Transverse colon (tissue), 4 donors: Measurements from ENCODE around the gene PCDHGB4. TPM values are rescaled to one million over a fixed set of nuclear protein-coding genes. Genes with fewer than 3 reads are reported as not detected.
"Not testable (repeated sequence)": the region's sequence is repeated elsewhere in the genome, so short reads cannot be mapped to it uniquely, and the experiment has no call there.

ENCODE experiments used
- DNase-seq: peaks from one replicate; pipeline ENCODE4 v3.0.0-alpha.2; 2019
- H3K27ac ChIP-seq, 4 donors: fragments of 200-600 bp; sonication (generic); 2 replicates each; pipeline ENCODE4 v1.5.1; 2016 to 2018; ENCODE audit warnings: inconsistent platforms in 4 of 4
- H3K27me3 ChIP-seq: fragments of 200-600 bp; sonication (generic); 2 replicates; pipeline ENCODE4 v1.5.1; 2017; ENCODE audit warnings: inconsistent platforms
- H3K36me3 ChIP-seq, 4 donors: fragments of 200-600 bp; sonication (generic); 2 replicates each; pipeline ENCODE4 v1.5.1; 2017 to 2019; ENCODE audit warnings: inconsistent platforms in 4 of 4
- H3K4me1 ChIP-seq, 4 donors: fragments of 200-600 bp; sonication (generic); 2 replicates each; pipeline ENCODE4 v1.5.1; 2017 to 2020; ENCODE audit warnings: inconsistent platforms in 4 of 4
- H3K4me3 ChIP-seq, 4 donors: fragments of 200-600 bp; sonication (generic); 1 replicate in 1 of 4; 2 replicates in 3 of 4; pipeline versions ENCODE4 v1.5.1 to v1.6.1; 2017 to 2019; ENCODE audit warnings: inconsistent platforms in 4 of 4
- H3K9me3 ChIP-seq, 2 donors: fragments of 200-600 bp; sonication (generic); 2 replicates each; pipeline ENCODE4 v1.5.1; 2017 to 2019; ENCODE audit warnings: inconsistent platforms in 2 of 2
- CTCF ChIP-seq, 5 experiments: fragments of 200-600 bp in 3 of 5; fragments of 450-650 bp in 2 of 5; sonication (generic) in 3 of 5; IDR thresholded peaks; 1 replicate in 2 of 5; 2 replicates in 3 of 5; pipeline ENCODE4 v1.5.1; 2016 to 2017; ENCODE audit warnings: antibody characterized with exemption in 5 of 5, inconsistent platforms in 3 of 5, mild to moderate bottlenecking in 2 of 5, moderate library complexity in 1 of 5
- EP300 ChIP-seq: sonication (generic); formaldehyde crosslinking; IDR thresholded peaks from one replicate; pipeline ENCODE4 v1.6.1; 2017; ENCODE audit warnings: antibody characterized with exemption, low read depth
- POLR2A ChIP-seq: fragments of 450-650 bp; IDR thresholded peaks from one replicate; pipeline ENCODE4 v1.6.1; 2016; ENCODE audit warnings: antibody characterized with exemption, mild to moderate bottlenecking, moderate library complexity
- POLR2AphosphoS5 ChIP-seq, 3 donors: sonication (generic); formaldehyde crosslinking; IDR thresholded peaks; one replicate each; pipeline ENCODE4 v1.6.1; 2016; ENCODE audit warnings: antibody characterized with exemption in 3 of 3
- WGBS, 2 donors: methylation state at CpG; one replicate each; pipeline ENCODE4 v1.1.5; 2018; ENCODE audit warnings: low coverage in 1 of 2; 5-methylcytosine and 5-hydroxymethylcytosine counted together
- in situ Hi-C, 4 donors: fragments of 200-750 bp; cut with MboI; loops; one replicate each; pipeline versions ENCODE4 v1.15.0 to v1.15.1; 2017; ENCODE audit warnings: low sequenced_read_pairs in 3 of 4, low pct_ligation_motif_present in 1 of 4, low pct_unique_long_range_greater_than_20kb in 1 of 4
- intact Hi-C: fragments of 100-400 bp; cut with DNase I; formaldehyde crosslinking; loops from one replicate; pipeline ENCODE4 v1.15.1; 2023; ENCODE audit warnings: low total_unique reads
- total RNA-seq, 4 donors: library from RNA; depleted of rRNA; stranded (reverse); fragments of >200 nt; gene quantifications; one replicate each; pipeline ENCODE4 v1.1.0, GENCODE V29; 2016

The PCDHGB4 gene
- total RNA-seq, 4 donors from 2014 or later, result 0.40 to 4.4 (median 2.4) TPM

GRCh38 chr5:141422742-141423291 lies 35.3 kb downstream of the PCDHGB4 start:
- TF ChIP-seq EP300, result no peak
- no peak for TF ChIP-seq POLR2A
- no peak for TF ChIP-seq POLR2AphosphoS5 (IDR thresholded peaks at IDR 0.05)
- TF ChIP-seq CTCF (IDR thresholded peaks at IDR 0.05), result no peak
- Histone ChIP-seq H3K27ac (no peak overlapping the region), H3K27me3 (peaks cover 4% of the 10 kb centered on the region), H3K9me3 (peaks cover 85 to 99% of the 10 kb centered on the region in 2 donors), H3K4me1 (no peaks in the 10 kb centered on the region), H3K4me3 (no peak overlapping the region), H3K36me3 (no peaks in the 10 kb centered on the region)
- in situ Hi-C loops (no loop called here), intact Hi-C loops (no loop called here)
- WGBS, 2 donors, result 72% methylated on average over 39 of the region's 42 CpGs; no CpG with 5 or more reads in 1 of the 2 donors
- no peak for DNase-seq

GRCh38 chr5:141427783-141428426 lies 40.4 kb downstream of the PCDHGB4 start:
- intact Hi-C loops (no loop called here), in situ Hi-C loops (no loop called here)
- DNase-seq, result no peak
- H3K4me3 ChIP-seq, result no peak overlapping the region
- no peaks in the 10 kb centered on the region for H3K4me1 ChIP-seq
- H3K9me3 ChIP-seq, result peaks cover 92 to 97% of the 10 kb centered on the region in 2 donors
- no peaks in the 10 kb centered on the region for H3K27me3 ChIP-seq
- WGBS, 2 donors, result 80% methylated on average over 53 of the region's 53 CpGs; no CpG with 5 or more reads in 1 of the 2 donors
- TF ChIP-seq CTCF (IDR thresholded peaks at IDR 0.05) (no peak), POLR2A (no peak), EP300 (no peak), POLR2AphosphoS5 (IDR thresholded peaks at IDR 0.05) (no peak)
- no peak overlapping the region for H3K27ac ChIP-seq
- H3K36me3 ChIP-seq, result no peaks in the 10 kb centered on the region

GRCh38 chr5:141430332-141431113 lies 43.0 kb downstream of the PCDHGB4 start, which contains the start of gene PCDHGA12:
PCDHGA12 (plus strand) TSS chr5:141430507; CDS start chr5:141430760, 253 bp downstream.
- in situ Hi-C loops (no loop called here), intact Hi-C loops (no loop called here)
- Histone ChIP-seq H3K27ac (no peak within 1 kb of the TSS), H3K4me1 (no peaks in the 10 kb centered on the region), H3K9me3 (peaks cover 93 to 95% of the 10 kb centered on the region in 2 donors), H3K27me3 (no peaks in the 10 kb centered on the region), H3K4me3 (peak within 1 kb of the TSS in 1 of 4 donors; percentile 16), H3K36me3 (no peaks in the 10 kb centered on the region)
- TF ChIP-seq POLR2AphosphoS5 (IDR thresholded peaks at IDR 0.05) (no peak), POLR2A (no peak), EP300 (no peak), CTCF (IDR thresholded peaks at IDR 0.05) (no peak)
- 34 to 42% methylated on average over 15 to 33 of the region's 33 CpGs for WGBS, 2 donors
- DNase-seq, result no peak

GRCh38 chr5:141431286-141431685 lies 43.8 kb downstream of the PCDHGB4 start:
- no peaks in the 10 kb centered on the region for H3K27me3 ChIP-seq
- DNase-seq, result no peak
- H3K9me3 ChIP-seq, result peaks cover 90 to 93% of the 10 kb centered on the region in 2 donors

GRCh38 chr5:141432308-141432707 lies 44.8 kb downstream of the PCDHGB4 start:
- 74% methylated on average over 36 of the region's 38 CpGs; no CpG with 5 or more reads in 1 of the 2 donors for WGBS, 2 donors
- H3K4me1 ChIP-seq, DNase-seq, intact Hi-C loops, H3K27me3 ChIP-seq, H3K4me3 ChIP-seq, H3K27ac ChIP-seq, in situ Hi-C loops, H3K36me3 ChIP-seq: not testable (repeated sequence)
- H3K9me3 ChIP-seq, result peaks cover 81 to 91% of the 10 kb centered on the region in 2 donors

More at GRCh38 chr5:141431286-141431685, 43.8 kb downstream of the PCDHGB4 start:
- peak overlapping the region in 1 of 4 donors; percentile 16 for H3K4me3 ChIP-seq
- H3K4me1 ChIP-seq, result no peaks in the 10 kb centered on the region
- TF ChIP-seq POLR2A (no peak), EP300 (no peak), POLR2AphosphoS5 (IDR thresholded peaks at IDR 0.05) (no peak), CTCF (IDR thresholded peaks at IDR 0.05) (no peak)
- H3K27ac ChIP-seq, result no peak overlapping the region
- in situ Hi-C loops, result no loop called here
- intact Hi-C loops, result no loop called here
- H3K36me3 ChIP-seq, result no peaks in the 10 kb centered on the region
- WGBS, 2 donors, result 57% methylated on average over 37 of the region's 37 CpGs; no CpG with 5 or more reads in 1 of the 2 donors

- H3K27ac ChIP-seq, H3K4me3 ChIP-seq, intact Hi-C loops, H3K27me3 ChIP-seq, H3K36me3 ChIP-seq, in situ Hi-C loops, DNase-seq, H3K4me1 ChIP-seq: not testable (repeated sequence)
- 55 to 56% methylated on average over 8 to 24 of the region's 29 CpGs for WGBS, 2 donors
- H3K9me3 ChIP-seq, result peaks cover 77 to 89% of the 10 kb centered on the region in 2 donors
These were observed 45.2 kb downstream of the PCDHGB4 start for GRCh38 chr5:141432726-141433125.
